Coronary artery (tissue), 2 donors: ENCODE data around the gene NUMBL.
"Not testable (repeated sequence)": the region's sequence is repeated elsewhere in the genome, so short reads cannot be mapped to it uniquely, and the experiment has no call there.

Experiments
- DNase-seq: peaks from one replicate; pipeline ENCODE4 v3.0.0-alpha.2; 2017; ENCODE audit warnings: low spot score
- H3K27ac ChIP-seq, 2 donors: fragments of 200-600 bp; sonication (generic); one replicate each; pipeline ENCODE4 v1.5.1; 2016 to 2019
- H3K4me3 ChIP-seq: fragments of 200-600 bp; sonication (generic); 2 replicates; pipeline ENCODE4 v1.5.1; 2016; ENCODE audit warnings: mild to moderate bottlenecking, moderate library complexity
- CTCF ChIP-seq: fragments of 200-600 bp; sonication (generic); IDR thresholded peaks from one replicate; pipeline ENCODE4 v1.5.1; 2019; ENCODE audit warnings: antibody characterized with exemption

The NUMBL gene

GRCh38 chr19:40690050-40690692, at the start of gene NUMBL:
NUMBL (minus strand) TSS chr19:40690651; CDS start chr19:40690483, 168 bp downstream.
- peak within 1 kb of the TSS; percentile 91 for H3K4me3 ChIP-seq
- peak within 1 kb of the TSS; percentile 95 to 96 for H3K27ac ChIP-seq
- no peak for DNase-seq
- no peak for TF ChIP-seq CTCF

- no peak for DNase-seq
- peak overlapping the region in 1 of 2 donors; percentile 79 for H3K27ac ChIP-seq
- TF ChIP-seq CTCF = no peak
Measured at GRCh38 chr19:40739030-40739839, 48.8 kb upstream of the NUMBL start.

GRCh38 chr19:40737102-40737644, 46.7 kb upstream of the NUMBL start:
- TF ChIP-seq CTCF = no peak
- no peak for DNase-seq
- no peak overlapping the region for H3K4me3 ChIP-seq
- H3K27ac ChIP-seq = peak overlapping the region in 1 of 2 donors; percentile 13

More at GRCh38 chr19:40739030-40739839, 48.8 kb upstream of the NUMBL start:
- H3K4me3 ChIP-seq = no peak overlapping the region

GRCh38 chr19:40736661-40737060, 46.2 kb upstream of the NUMBL start:
- Histone ChIP-seq H3K27ac (peak overlapping the region in 1 of 2 donors; percentile 13), H3K4me3 (no peak overlapping the region)
- TF ChIP-seq CTCF = no peak
- no peak for DNase-seq

- H3K27ac ChIP-seq = no peak overlapping the region
- no peak for DNase-seq
- TF ChIP-seq CTCF = no peak
- H3K4me3 ChIP-seq = no peak overlapping the region
Measured at GRCh38 chr19:40735013-40735771, 44.7 kb upstream of the NUMBL start.

GRCh38 chr19:40733149-40733548, 42.7 kb upstream of the NUMBL start:
- no peak for DNase-seq
- TF ChIP-seq CTCF = no peak
- H3K4me3 ChIP-seq = no peak overlapping the region
- H3K27ac ChIP-seq = no peak overlapping the region

- not testable (repeated sequence) for H3K4me3 ChIP-seq, H3K27ac ChIP-seq, DNase-seq
Measured at GRCh38 chr19:40732304-40732703, 41.9 kb upstream of the NUMBL start.

- H3K4me3 ChIP-seq, DNase-seq, H3K27ac ChIP-seq: not testable (repeated sequence)
Measured at GRCh38 chr19:40730065-40730464, 39.6 kb upstream of the NUMBL start.
